GM19452 (cell line): ENCODE data around the gene AMER1.

ENCODE experiments used
- ATAC-seq: cut with Tn5 transposase; IDR thresholded peaks from one replicate; pipeline ENCODE4 v1.9.1; 2021; ENCODE audit not compliant: unreplicated experiment

AMER1 gene

GRCh38 chrX:64186974-64187761, 18.3 kb downstream of the AMER1 start:
- ATAC-seq, result no peak

GRCh38 chrX:64184396-64184795, 21.1 kb downstream of the AMER1 start:
- no peak for ATAC-seq

GRCh38 chrX:64182208-64182607, 23.3 kb downstream of the AMER1 start:
- ATAC-seq, result no peak

GRCh38 chrX:64176876-64177275, 28.6 kb downstream of the AMER1 start:
- ATAC-seq, result no peak

- ATAC-seq, result no peak
Measured at GRCh38 chrX:64169988-64170387, 35.5 kb downstream of the AMER1 start.

GRCh38 chrX:64152857-64153256, 52.7 kb downstream of the AMER1 start:
- ATAC-seq, result no peak

- no peak for ATAC-seq
Measured at GRCh38 chrX:64151911-64152310, 53.6 kb downstream of the AMER1 start.

- ATAC-seq, result no peak
Measured at GRCh38 chrX:64150775-64151174, 54.7 kb downstream of the AMER1 start.
